ENCODE results near the gene CASP7. TPM values are rescaled to one million over a fixed set of nuclear protein-coding genes. Genes with fewer than 3 reads are reported as not detected.

CASP7 gene
- total RNA-seq, 1 experiment from 2014 or later, result 22.7 TPM

DNA sequence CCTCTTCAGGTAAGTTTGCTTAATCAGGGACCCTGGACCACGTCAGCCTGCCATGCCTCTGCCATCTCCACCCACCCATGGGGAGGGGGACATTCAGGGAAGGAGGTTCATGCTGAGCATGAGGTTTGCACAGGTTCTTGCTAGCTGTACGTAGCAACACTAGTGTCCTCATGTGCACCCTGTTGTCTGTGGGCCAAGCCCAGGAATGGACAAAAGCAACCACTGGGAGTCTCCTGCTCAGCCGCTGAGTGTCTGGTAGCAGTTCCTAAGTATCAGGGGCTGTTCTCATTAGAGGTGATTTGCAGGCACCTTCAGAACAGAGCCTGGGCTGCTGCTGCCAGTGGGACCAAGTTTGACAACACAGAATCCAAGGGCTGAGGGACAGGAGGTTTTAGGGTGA is 17.9 kb downstream of the CASP7 start:
- Mint-ChIP-seq H3K27ac (ENCODE audit: unreplicated experiment) (no peak overlapping the region), H3K27me3 (ENCODE audit: unreplicated experiment) (no peaks in the 10 kb centered on the region), H3K4me1 (ENCODE audit: low read depth, unreplicated experiment) (no peaks in the 10 kb centered on the region), H3K4me3 (ENCODE audit: low read depth, unreplicated experiment) (no peak overlapping the region), H3K36me3 (ENCODE audit: insufficient read depth, unreplicated experiment) (no peaks in the 10 kb centered on the region), H3K9me3 (ENCODE audit: low read depth, unreplicated experiment) (no peaks in the 10 kb centered on the region)
- CTCF ChIA-PET, result interaction anchor here (0.5 kb wide), 1 partner anchor 789 kb away, joined by 4 read pairs; no protein-coding TSS in a partner anchor
- intact Hi-C loops (cut with micrococcal nuclease; ENCODE audit: unreplicated experiment), result no loop called here
- no TSS peak for BruUV-seq (replicated peaks)
- TF ChIP-seq, protein P1, sequence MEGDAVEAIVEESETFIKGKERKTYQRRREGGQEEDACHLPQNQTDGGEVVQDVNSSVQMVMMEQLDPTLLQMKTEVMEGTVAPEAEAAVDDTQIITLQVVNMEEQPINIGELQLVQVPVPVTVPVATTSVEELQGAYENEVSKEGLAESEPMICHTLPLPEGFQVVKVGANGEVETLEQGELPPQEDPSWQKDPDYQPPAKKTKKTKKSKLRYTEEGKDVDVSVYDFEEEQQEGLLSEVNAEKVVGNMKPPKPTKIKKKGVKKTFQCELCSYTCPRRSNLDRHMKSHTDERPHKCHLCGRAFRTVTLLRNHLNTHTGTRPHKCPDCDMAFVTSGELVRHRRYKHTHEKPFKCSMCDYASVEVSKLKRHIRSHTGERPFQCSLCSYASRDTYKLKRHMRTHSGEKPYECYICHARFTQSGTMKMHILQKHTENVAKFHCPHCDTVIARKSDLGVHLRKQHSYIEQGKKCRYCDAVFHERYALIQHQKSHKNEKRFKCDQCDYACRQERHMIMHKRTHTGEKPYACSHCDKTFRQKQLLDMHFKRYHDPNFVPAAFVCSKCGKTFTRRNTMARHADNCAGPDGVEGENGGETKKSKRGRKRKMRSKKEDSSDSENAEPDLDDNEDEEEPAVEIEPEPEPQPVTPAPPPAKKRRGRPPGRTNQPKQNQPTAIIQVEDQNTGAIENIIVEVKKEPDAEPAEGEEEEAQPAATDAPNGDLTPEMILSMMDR (IDR thresholded peaks at IDR 0.05; ENCODE audit: unreplicated experiment), result no peak
- DNase-seq, result no peak

GRCh38 chr10:113704637-113705343 is 25.1 kb downstream of the CASP7 start:
- BruUV-seq (replicated peaks), result no TSS peak
- H3K4me3 Mint-ChIP-seq (ENCODE audit: low read depth, unreplicated experiment), result no peak overlapping the region
- H3K9me3 Mint-ChIP-seq (ENCODE audit: low read depth, unreplicated experiment), result no peaks in the 10 kb centered on the region
- intact Hi-C loops (cut with micrococcal nuclease; ENCODE audit: unreplicated experiment), result loop anchor here (2.0 to 10.0 kb wide), 2 partner anchors 150 to 398 kb away; partner anchors contain the start of genes DCLRE1A and NHLRC2
- H3K27me3 Mint-ChIP-seq (ENCODE audit: unreplicated experiment), result no peaks in the 10 kb centered on the region
- H3K27ac Mint-ChIP-seq (ENCODE audit: unreplicated experiment), result no peak overlapping the region
- H3K36me3 Mint-ChIP-seq (ENCODE audit: insufficient read depth, unreplicated experiment), result no peaks in the 10 kb centered on the region
- TF ChIP-seq, protein P1 (IDR thresholded peaks at IDR 0.05; ENCODE audit: unreplicated experiment), result peak; percentile 24
- no peaks in the 10 kb centered on the region for H3K4me1 Mint-ChIP-seq (ENCODE audit: low read depth, unreplicated experiment)
- peak; percentile 32 for DNase-seq
- CTCF ChIA-PET, result interaction anchor here (0.6 kb wide), 1 partner anchor 136 kb away, joined by 5 read pairs; no protein-coding TSS in a partner anchor

DNA sequence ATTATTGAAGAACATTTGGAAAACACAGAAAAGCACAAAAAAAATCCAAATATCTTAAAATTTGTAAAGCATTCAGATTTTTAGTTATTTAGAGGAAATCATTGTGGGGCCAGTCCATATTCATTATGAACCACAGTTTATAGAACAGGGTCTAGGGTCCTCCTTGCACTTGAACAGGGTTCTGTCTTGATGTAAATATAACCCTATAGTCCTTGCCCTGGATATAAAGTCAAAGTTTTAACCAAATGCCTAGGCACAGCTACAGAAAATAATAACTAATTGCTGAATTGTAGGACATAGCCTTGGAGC is 25.6 kb downstream of the CASP7 start:
- no peak for DNase-seq
- Mint-ChIP-seq H3K36me3 (ENCODE audit: insufficient read depth, unreplicated experiment) (no peaks in the 10 kb centered on the region), H3K27me3 (ENCODE audit: unreplicated experiment) (no peaks in the 10 kb centered on the region), H3K4me1 (ENCODE audit: low read depth, unreplicated experiment) (no peaks in the 10 kb centered on the region), H3K27ac (ENCODE audit: unreplicated experiment) (no peak overlapping the region), H3K9me3 (ENCODE audit: low read depth, unreplicated experiment) (no peaks in the 10 kb centered on the region), H3K4me3 (ENCODE audit: low read depth, unreplicated experiment) (no peak overlapping the region)
- intact Hi-C loops (cut with micrococcal nuclease; ENCODE audit: unreplicated experiment), result loop anchor here (2.0 to 10.0 kb wide), 2 partner anchors 150 to 398 kb away; partner anchors contain the start of genes DCLRE1A and NHLRC2
- no TSS peak for BruUV-seq (replicated peaks)
- CTCF ChIA-PET, result interaction anchor here (0.6 kb wide), 1 partner anchor 135 kb away, joined by 5 read pairs; no protein-coding TSS in a partner anchor
- TF ChIP-seq, protein P1 (IDR thresholded peaks at IDR 0.05; ENCODE audit: unreplicated experiment), result no peak

DNA sequence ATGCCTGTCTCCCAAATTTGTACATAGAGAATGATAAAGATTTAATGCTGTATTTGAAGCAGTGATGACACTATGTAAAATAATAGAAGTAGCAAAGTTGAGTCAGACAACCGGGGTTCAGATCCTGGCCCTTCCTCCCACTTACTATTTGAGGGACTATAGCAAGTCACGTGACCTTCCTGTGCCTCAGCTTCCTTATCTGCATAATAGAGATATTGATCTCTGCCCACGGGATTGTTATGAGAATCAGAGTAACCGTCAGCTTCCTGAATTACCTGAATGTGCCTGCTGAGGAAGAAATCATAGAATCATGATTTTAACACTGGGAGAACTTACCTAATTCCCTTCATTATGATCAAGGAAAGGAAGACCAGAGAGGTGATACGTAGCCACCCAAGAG is 26.9 kb downstream of the CASP7 start:
- CTCF ChIA-PET, result no interaction called here
- TF ChIP-seq, protein P1 (IDR thresholded peaks at IDR 0.05; ENCODE audit: unreplicated experiment), result no peak
- H3K27me3 Mint-ChIP-seq (ENCODE audit: unreplicated experiment), result no peaks in the 10 kb centered on the region
- H3K4me1 Mint-ChIP-seq (ENCODE audit: low read depth, unreplicated experiment), result no peaks in the 10 kb centered on the region
- no peak for DNase-seq
- no peaks in the 10 kb centered on the region for H3K9me3 Mint-ChIP-seq (ENCODE audit: low read depth, unreplicated experiment)
- intact Hi-C loops (cut with micrococcal nuclease; ENCODE audit: unreplicated experiment), result loop anchor here (10.0 kb wide), 1 partner anchor 148 kb away; the partner anchor contains the start of genes DCLRE1A and NHLRC2
- no peak overlapping the region for H3K27ac Mint-ChIP-seq (ENCODE audit: unreplicated experiment)
- no peak overlapping the region for H3K4me3 Mint-ChIP-seq (ENCODE audit: low read depth, unreplicated experiment)
- BruUV-seq (replicated peaks), result no TSS peak
- no peaks in the 10 kb centered on the region for H3K36me3 Mint-ChIP-seq (ENCODE audit: insufficient read depth, unreplicated experiment)
